Measurements from ENCODE around the gene CARS2. TPM values are rescaled to one million over a fixed set of nuclear protein-coding genes. Genes with fewer than 3 reads are reported as not detected.
"Not testable (repeated sequence)": the region's sequence is repeated elsewhere in the genome, so short reads cannot be mapped to it uniquely, and the experiment has no call there.

The CARS2 gene
- total RNA-seq, 1 donor from 2014 or later: 57.1 TPM

GRCh38 chr13:110734561-110734960 lies 28.6 kb upstream of the CARS2 start:
- TF ChIP-seq, protein P1, sequence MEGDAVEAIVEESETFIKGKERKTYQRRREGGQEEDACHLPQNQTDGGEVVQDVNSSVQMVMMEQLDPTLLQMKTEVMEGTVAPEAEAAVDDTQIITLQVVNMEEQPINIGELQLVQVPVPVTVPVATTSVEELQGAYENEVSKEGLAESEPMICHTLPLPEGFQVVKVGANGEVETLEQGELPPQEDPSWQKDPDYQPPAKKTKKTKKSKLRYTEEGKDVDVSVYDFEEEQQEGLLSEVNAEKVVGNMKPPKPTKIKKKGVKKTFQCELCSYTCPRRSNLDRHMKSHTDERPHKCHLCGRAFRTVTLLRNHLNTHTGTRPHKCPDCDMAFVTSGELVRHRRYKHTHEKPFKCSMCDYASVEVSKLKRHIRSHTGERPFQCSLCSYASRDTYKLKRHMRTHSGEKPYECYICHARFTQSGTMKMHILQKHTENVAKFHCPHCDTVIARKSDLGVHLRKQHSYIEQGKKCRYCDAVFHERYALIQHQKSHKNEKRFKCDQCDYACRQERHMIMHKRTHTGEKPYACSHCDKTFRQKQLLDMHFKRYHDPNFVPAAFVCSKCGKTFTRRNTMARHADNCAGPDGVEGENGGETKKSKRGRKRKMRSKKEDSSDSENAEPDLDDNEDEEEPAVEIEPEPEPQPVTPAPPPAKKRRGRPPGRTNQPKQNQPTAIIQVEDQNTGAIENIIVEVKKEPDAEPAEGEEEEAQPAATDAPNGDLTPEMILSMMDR (IDR thresholded peaks at IDR 0.05): no peak
- DNase-seq (ENCODE audit: extremely low spot score, unreplicated experiment): no peak
- Mint-ChIP-seq H3K36me3 (ENCODE audit: unreplicated experiment) (no peaks in the 10 kb centered on the region), H3K4me1 (ENCODE audit: unreplicated experiment) (peaks cover 6% of the 10 kb centered on the region), H3K27me3 (ENCODE audit: unreplicated experiment) (no peaks in the 10 kb centered on the region), H3K27ac (ENCODE audit: unreplicated experiment) (no peak overlapping the region), H3K9me3 (ENCODE audit: unreplicated experiment) (peaks cover 18% of the 10 kb centered on the region), H3K4me3 (ENCODE audit: unreplicated experiment) (no peak overlapping the region)

DNA sequence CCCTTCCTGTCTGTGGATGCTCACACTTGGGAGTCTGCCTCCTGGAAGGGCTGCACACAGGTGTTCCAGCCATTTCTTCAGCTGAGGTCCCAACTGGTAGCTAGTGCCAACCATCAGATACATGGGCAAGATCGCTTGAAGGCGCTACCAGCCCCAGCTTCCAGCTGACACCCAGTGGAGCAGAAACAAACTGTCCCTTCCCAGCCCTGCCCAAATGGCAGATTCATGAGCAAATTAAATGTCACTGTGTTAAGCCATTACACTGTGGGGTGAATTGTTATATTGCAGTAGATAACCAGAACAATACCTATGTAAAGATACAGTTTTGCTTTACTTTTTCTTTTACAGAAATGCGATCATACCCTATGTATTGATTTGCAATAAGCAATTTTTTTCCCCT lies 25.2 kb upstream of the CARS2 start:
- Mint-ChIP-seq H3K4me3 (ENCODE audit: unreplicated experiment) (no peak overlapping the region), H3K9me3 (ENCODE audit: unreplicated experiment) (no peaks in the 10 kb centered on the region), H3K27me3 (ENCODE audit: unreplicated experiment) (no peaks in the 10 kb centered on the region), H3K36me3 (ENCODE audit: unreplicated experiment) (peaks cover 3% of the 10 kb centered on the region), H3K4me1 (ENCODE audit: unreplicated experiment) (peaks cover 6% of the 10 kb centered on the region), H3K27ac (ENCODE audit: unreplicated experiment) (no peak overlapping the region)
- no peak for DNase-seq (ENCODE audit: extremely low spot score, unreplicated experiment)
- TF ChIP-seq, protein P1 (IDR thresholded peaks at IDR 0.05): no peak

DNA sequence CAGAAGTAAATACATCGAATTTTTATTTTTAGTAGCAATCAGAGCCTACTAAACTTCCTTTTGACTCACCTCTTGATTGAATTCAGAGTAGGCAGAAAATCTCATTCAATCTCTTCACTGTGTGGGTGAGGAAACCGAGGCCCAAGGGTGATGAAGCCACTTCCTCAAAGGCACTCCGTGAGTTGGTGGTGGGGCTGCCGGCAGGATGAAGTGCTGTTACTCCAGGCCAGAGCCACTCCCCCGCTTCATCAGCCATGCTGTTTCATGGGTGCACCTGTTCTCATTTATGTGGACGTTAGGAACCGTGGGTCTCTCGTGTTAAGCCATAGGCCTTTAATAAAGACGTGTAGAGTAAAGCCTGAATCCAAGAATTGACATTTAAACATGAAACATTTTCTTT lies 20.8 kb upstream of the CARS2 start:
- peaks cover 19% of the 10 kb centered on the region for H3K4me1 Mint-ChIP-seq (ENCODE audit: unreplicated experiment)
- peaks cover 10% of the 10 kb centered on the region for H3K36me3 Mint-ChIP-seq (ENCODE audit: unreplicated experiment)
- DNase-seq (ENCODE audit: extremely low spot score, unreplicated experiment): no peak
- TF ChIP-seq, protein P1 (IDR thresholded peaks at IDR 0.05): no peak
- H3K27me3 Mint-ChIP-seq (ENCODE audit: unreplicated experiment): no peaks in the 10 kb centered on the region
- H3K27ac Mint-ChIP-seq (ENCODE audit: unreplicated experiment): no peak overlapping the region
- no peak overlapping the region for H3K4me3 Mint-ChIP-seq (ENCODE audit: unreplicated experiment)
- no peaks in the 10 kb centered on the region for H3K9me3 Mint-ChIP-seq (ENCODE audit: unreplicated experiment)

GRCh38 chr13:110726153-110726552 lies 20.2 kb upstream of the CARS2 start:
- Mint-ChIP-seq H3K4me1 (ENCODE audit: unreplicated experiment) (peaks cover 19% of the 10 kb centered on the region), H3K36me3 (ENCODE audit: unreplicated experiment) (peaks cover 12% of the 10 kb centered on the region)
- not testable (repeated sequence) for H3K27me3 Mint-ChIP-seq (ENCODE audit: unreplicated experiment); H3K9me3 Mint-ChIP-seq (ENCODE audit: unreplicated experiment); H3K4me3 Mint-ChIP-seq (ENCODE audit: unreplicated experiment); DNase-seq (ENCODE audit: extremely low spot score, unreplicated experiment); H3K27ac Mint-ChIP-seq (ENCODE audit: unreplicated experiment)

- Mint-ChIP-seq H3K36me3 (ENCODE audit: unreplicated experiment) (peaks cover 21% of the 10 kb centered on the region), H3K4me3 (ENCODE audit: unreplicated experiment) (peak overlapping the region; percentile 41), H3K27ac (ENCODE audit: unreplicated experiment) (peak overlapping the region; percentile 88), H3K4me1 (ENCODE audit: unreplicated experiment) (peaks cover 20% of the 10 kb centered on the region), H3K27me3 (ENCODE audit: unreplicated experiment) (no peaks in the 10 kb centered on the region), H3K9me3 (ENCODE audit: unreplicated experiment) (no peaks in the 10 kb centered on the region)
- TF ChIP-seq, protein P1 (IDR thresholded peaks at IDR 0.05): no peak
- no peak for DNase-seq (ENCODE audit: extremely low spot score, unreplicated experiment)
Measured at GRCh38 chr13:110723598-110723997, 17.7 kb upstream of the CARS2 start.

DNA sequence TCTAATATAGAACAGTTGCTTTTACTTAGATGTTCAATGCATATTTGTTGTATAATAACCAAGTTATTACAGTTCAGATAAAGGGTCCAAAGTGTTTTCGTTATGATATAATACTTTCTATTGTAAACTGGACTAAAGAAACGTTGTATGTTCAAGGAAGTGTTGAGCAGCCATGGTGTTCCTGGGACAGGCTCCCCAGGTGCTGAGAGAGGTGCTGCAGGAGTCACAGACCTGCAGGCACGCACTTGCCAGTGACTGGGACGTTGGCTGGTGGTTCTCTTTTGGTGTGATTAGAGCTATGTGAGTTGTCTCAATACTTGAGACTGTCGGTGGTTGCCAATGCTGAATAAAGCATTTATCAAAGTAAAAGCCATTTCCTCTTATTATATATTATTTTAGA lies 17.1 kb upstream of the CARS2 start:
- H3K4me1 Mint-ChIP-seq (ENCODE audit: unreplicated experiment): peaks cover 24% of the 10 kb centered on the region
- H3K9me3 Mint-ChIP-seq (ENCODE audit: unreplicated experiment): no peaks in the 10 kb centered on the region
- TF ChIP-seq, protein P1 (IDR thresholded peaks at IDR 0.05): no peak
- H3K27me3 Mint-ChIP-seq (ENCODE audit: unreplicated experiment): no peaks in the 10 kb centered on the region
- H3K36me3 Mint-ChIP-seq (ENCODE audit: unreplicated experiment): peaks cover 21% of the 10 kb centered on the region
- H3K4me3 Mint-ChIP-seq (ENCODE audit: unreplicated experiment): no peak overlapping the region
- H3K27ac Mint-ChIP-seq (ENCODE audit: unreplicated experiment): no peak overlapping the region
- DNase-seq (ENCODE audit: extremely low spot score, unreplicated experiment): no peak

Measured in osteocyte (in vitro differentiated cells).